ENCODE measurements around the gene PDE4A.
"Not testable (repeated sequence)": the region's sequence is repeated elsewhere in the genome, so short reads cannot be mapped to it uniquely, and the experiment has no call there.

The PDE4A gene

DNA sequence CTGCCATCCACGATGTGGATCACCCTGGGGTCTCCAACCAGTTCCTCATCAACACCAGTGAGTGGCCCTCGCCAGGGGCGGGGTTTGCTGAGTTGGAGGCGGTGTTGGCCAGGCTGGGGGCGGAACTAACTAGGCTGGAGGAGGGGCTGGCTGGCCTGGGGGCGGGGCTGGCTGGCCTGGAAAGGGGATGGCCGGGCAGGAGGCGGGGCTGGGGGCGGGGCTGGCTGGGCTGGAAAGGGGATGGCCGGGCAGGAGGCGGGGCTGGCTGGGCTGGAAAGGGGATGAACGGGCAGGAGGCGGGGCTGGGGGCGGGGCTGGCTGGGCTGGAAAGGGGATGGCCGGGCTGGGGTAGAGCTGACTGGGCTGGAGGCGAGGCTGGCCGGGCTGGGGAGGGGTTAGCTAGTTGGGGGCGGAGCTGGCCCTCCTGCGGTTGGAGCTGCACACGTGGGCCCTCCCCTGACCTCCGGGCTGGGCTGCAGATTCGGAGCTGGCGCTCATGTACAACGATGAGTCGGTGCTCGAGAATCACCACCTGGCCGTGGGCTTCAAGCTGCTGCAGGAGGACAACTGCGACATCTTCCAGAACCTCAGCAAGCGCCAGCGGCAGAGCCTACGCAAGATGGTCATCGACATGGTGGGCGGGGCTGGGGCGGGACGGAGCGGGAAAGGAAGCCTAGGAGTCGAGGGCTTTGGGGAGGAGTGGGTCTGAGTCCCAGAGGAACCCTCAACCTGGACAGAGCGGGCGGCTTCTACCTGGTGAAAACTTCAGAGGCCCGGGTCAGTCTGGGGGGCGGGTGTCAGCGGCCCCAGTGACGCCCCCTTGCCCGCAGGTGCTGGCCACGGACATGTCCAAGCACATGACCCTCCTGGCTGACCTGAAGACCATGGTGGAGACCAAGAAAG, 41.0 kb downstream of the PDE4A start:
- DNase-seq (ENCODE audit: low spot score): peak; percentile 70
- FAIRE-seq: no peak

- not testable (repeated sequence) for DNase-seq (ENCODE audit: low spot score); FAIRE-seq
Measured at GRCh38 chr19:10462042-10462441, 41.7 kb downstream of the PDE4A start.

GRCh38 chr19:10462557-10462956, 42.2 kb downstream of the PDE4A start:
- FAIRE-seq (no peak), DNase-seq (ENCODE audit: low spot score) (no peak)

DNA sequence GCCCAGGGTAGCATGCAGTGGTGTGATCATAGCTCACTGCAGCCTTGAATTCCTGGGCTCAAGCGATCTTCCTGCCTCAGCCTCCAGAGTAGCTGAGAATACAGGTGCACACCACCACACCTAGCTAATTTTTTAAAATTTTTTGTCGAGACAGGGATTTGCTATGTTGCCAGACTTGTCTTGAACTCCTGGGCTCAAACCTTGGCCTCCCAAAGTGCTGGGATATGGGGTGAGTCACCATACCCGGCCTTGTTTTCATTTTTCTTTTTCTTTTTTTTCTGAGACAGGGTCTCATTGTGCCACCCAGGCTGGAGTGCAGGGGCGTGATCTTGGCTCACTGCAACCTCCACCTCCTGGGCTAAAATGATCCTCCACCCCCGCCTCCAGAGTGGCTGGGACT, 44.1 kb downstream of the PDE4A start:
- DNase-seq (ENCODE audit: low spot score): no peak
- FAIRE-seq: no peak

DNA sequence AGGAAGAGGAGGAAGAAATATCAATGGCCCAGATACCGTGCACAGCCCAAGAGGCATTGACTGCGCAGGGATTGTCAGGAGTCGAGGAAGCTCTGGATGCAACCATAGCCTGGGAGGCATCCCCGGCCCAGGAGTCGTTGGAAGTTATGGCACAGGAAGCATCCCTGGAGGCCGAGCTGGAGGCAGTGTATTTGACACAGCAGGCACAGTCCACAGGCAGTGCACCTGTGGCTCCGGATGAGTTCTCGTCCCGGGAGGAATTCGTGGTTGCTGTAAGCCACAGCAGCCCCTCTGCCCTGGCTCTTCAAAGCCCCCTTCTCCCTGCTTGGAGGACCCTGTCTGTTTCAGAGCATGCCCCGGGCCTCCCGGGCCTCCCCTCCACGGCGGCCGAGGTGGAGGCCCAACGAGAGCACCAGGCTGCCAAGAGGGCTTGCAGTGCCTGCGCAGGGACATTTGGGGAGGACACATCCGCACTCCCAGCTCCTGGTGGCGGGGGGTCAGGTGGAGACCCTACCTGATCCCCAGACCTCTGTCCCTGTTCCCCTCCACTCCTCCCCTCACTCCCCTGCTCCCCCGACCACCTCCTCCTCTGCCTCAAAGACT, 46.9 kb downstream of the PDE4A start:
- FAIRE-seq (no peak), DNase-seq (ENCODE audit: low spot score) (no peak)

- FAIRE-seq: no peak
- DNase-seq (ENCODE audit: low spot score): no peak
Measured at GRCh38 chr19:10468133-10468532, 47.8 kb downstream of the PDE4A start.

DNA sequence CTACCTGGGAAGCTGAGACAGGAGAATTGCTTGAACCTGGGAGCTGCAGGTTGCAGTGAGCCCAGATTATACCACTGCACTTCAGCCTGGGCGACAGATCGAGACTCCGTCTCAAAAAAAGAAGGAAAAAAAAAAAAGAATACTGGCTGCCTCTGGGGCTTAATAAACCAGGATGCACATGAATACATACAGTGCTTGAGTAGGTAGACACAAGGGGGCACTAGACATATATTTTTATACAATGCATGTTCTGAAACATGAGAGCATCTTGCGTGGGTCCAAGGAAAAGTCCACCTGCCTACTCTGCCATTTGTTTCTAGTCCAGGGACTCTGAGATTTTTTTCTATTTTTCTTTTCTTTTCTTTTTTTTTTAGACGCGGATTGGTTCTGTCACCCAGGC, 51.6 kb downstream of the PDE4A start:
- peak; percentile 30 for DNase-seq (ENCODE audit: low spot score)
- FAIRE-seq: no peak

DNA sequence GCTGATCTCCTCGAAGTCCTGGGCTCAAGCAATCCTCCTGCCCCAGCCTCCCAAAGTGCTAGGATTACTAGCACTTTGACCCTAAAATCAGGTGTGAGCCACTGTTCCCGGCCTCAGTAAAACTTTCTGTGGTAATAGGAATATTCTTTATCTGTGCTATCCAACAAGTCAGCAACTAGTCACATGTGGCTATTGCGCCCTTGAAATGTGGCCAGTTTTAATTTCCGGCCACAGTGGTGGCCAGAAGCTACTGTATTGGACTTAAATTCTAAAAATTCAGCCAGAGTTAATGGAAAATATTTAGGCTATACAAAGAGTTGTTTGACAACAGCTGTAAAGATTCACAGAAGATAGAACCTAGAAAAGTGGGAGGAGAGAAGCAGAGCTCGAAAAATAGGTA, 52.9 kb downstream of the PDE4A start:
- DNase-seq (ENCODE audit: low spot score) (no peak), FAIRE-seq (no peak)

GRCh38 chr19:10474962-10475451, 54.7 kb downstream of the PDE4A start:
- FAIRE-seq: no peak
- DNase-seq (ENCODE audit: low spot score): no peak

DNA sequence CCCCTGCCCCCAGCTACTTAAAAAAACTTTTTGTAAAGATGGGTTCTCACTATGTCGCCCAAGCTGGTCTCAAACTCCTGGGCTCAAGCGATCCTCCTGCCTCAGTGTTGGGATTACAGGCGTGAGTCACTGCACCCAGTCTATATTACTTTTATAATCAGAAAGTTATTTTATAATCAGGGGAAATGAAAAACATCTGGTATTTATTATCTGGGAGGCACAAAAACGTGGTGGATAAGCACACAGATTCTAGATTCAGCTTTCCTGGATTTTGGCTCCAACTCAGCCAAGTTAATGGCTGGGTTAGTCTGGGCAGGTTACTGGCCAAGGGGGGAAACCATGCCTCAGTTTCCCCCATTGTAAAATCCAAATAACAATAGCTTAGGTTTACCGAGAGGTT, 58.1 kb downstream of the PDE4A start:
- FAIRE-seq: no peak
- no peak for DNase-seq (ENCODE audit: low spot score)

- FAIRE-seq (no peak), DNase-seq (ENCODE audit: low spot score) (no peak)
Measured at GRCh38 chr19:10478903-10479384, 58.6 kb downstream of the PDE4A start.

DNA sequence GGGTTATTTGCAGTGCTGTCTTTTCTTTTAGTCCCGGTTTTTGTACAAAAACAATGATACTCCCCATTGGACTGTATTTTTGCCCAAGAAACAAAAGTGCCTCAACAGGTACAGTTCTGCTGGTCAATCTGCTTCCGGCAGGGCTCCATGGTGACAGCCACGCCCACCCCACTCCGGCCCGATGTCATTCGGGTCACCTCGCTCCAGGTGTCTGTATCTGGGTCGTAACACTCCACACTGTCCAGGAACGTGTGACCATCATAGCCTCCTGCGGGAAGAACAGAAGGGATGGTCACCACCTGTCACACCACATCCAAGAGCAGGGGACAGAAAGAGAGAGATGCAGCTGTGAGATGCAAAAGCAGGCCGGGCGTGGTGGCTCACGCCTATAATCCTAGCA, 66.2 kb downstream of the PDE4A start:
- DNase-seq (ENCODE audit: low spot score) (no peak), FAIRE-seq (no peak)

- no peak for DNase-seq (ENCODE audit: low spot score)
- no peak for FAIRE-seq
Measured at GRCh38 chr19:10491472-10492047, 71.2 kb downstream of the PDE4A start.

- no peak for FAIRE-seq
- no peak for DNase-seq (ENCODE audit: low spot score)
Measured at GRCh38 chr19:10497371-10497770, 77.0 kb downstream of the PDE4A start.

DNA sequence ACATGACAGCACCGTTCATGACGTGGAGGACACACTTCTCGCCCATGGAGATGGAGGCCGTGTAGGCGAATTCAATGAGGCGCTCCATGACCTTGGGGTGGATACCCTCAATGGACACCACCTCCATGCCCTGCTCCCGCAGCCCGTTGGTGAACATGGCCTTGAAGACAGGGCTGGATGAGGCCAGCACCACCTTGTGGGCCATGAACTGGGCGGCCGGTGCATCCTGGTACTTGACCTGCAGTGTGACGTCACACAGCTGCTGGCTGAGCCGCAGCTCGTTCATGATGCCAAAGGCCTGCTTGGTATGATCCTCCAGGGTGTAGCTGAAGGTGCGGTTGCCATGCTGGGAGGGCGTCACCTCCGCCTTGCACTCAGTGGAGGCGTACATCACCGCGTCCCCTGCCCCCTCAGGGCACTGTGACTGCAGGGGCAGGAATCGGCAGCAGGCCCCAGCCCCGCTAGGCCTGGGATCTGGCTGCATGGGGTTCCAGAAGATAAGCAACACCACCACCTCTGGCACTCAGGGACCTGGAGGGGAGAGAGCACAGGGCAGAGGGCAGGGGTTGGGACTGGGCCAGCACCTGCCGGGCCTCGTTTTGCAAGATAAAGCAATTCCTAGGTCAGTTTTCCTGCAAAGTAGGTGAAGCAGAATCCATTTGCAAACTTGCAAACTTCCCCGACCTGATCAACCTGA, 79.4 kb downstream of the PDE4A start:
- FAIRE-seq (no peak), DNase-seq (ENCODE audit: low spot score) (no peak)

GRCh38 chr19:10500247-10500592, 79.9 kb downstream of the PDE4A start:
- DNase-seq (ENCODE audit: low spot score) (no peak), FAIRE-seq (no peak)

DNA sequence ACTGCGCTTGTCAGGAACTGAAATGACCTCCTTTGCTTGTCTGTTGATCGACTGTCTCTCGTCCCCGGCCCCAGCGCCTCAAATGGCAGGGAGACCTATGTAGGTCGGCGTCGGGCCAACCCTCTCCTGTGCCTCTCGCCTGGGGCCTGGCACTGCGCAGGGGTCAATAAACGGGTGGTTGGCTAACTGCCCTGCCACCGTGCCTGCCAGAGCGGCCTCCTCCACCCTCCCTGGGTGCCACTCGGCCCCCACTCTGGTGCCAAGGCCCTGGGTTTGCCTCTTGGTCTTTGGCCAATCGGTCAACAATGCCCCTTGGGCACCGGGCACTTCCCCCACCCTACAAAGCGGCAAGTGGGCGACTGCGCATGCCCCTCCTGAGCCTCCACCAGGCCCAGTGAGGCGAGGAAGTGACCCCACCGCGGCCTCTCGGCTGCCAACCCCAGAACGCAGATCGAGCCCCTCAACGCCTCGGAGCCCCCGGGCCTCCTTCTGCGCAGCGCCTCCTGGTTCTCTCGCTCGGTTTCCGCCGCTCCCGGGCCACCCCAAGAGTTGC, 81.7 kb downstream of the PDE4A start:
- DNase-seq (ENCODE audit: low spot score) (peak; percentile 50), FAIRE-seq (no peak)

DNA sequence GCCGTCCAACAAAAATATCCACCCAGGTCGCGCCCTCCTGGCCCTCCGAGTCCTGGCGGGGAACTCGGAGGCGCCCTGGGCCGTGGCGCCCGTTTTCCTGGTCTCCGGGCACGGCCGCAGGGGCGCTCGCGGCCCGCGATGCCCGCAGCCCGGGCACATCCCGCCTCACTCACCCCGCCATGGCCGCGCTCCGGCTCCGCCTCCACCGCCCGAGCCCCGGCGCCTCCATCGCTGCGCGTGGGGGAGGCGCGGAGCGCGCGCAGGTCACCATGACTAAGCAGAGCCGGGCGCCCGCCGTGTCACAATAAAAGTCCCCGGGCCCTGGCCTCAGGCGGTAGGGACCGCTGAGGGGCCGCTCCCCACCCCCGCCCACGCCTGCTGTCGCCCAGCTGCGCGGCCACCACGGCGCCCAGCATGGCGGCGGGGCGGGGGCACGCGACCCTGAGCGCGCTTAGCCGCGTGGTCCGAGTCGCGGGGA, 82.2 kb downstream of the PDE4A start:
- FAIRE-seq (no peak), DNase-seq (ENCODE audit: low spot score) (peak; percentile 91)

GRCh38 chr19:10503002-10503789, 82.9 kb downstream of the PDE4A start, which contains the start of gene KEAP1:
Gene KEAP1 (minus strand): TSS chr19:10503356. CDS start chr19:10500033, 3,323 bp downstream.
- FAIRE-seq (no peak), DNase-seq (ENCODE audit: low spot score) (peak; percentile 32)

GRCh38 chr19:10505583-10506229, 85.4 kb downstream of the PDE4A start:
- DNase-seq (ENCODE audit: low spot score) (peak; percentile 51), FAIRE-seq (no peak)
